Vagina (tissue), 2 donors: ENCODE data around the gene TINCR. TPM values are rescaled to one million over a fixed set of nuclear protein-coding genes. Genes with fewer than 3 reads are reported as not detected.
"Not testable (repeated sequence)": the region's sequence is repeated elsewhere in the genome, so short reads cannot be mapped to it uniquely, and the experiment has no call there.

ENCODE experiments used
- DNase-seq, 2 donors: peaks; one replicate each; pipeline ENCODE4 v3.0.0-alpha.2; 2017; ENCODE audit errors: extremely low spot score in 2 of 2
- H3K27ac ChIP-seq: fragments of 200-600 bp; sonication (generic); one replicate; pipeline ENCODE4 v1.5.1; 2019
- H3K27me3 ChIP-seq: fragments of 200-600 bp; sonication (generic); one replicate; pipeline ENCODE4 v1.5.1; 2019
- H3K36me3 ChIP-seq, 2 donors: fragments of 200-600 bp; sonication (generic); one replicate each; pipeline ENCODE4 v1.5.1; 2017 to 2019
- H3K4me1 ChIP-seq: fragments of 200-600 bp; sonication (generic); one replicate; pipeline ENCODE4 v1.5.1; 2019
- H3K4me3 ChIP-seq, 2 donors: fragments of 200-600 bp; sonication (generic); 1 replicate in 1 of 2; 2 replicates in 1 of 2; pipeline ENCODE4 v1.5.1; 2016 to 2019
- H3K9me3 ChIP-seq: fragments of 200-600 bp; sonication (generic); one replicate; pipeline ENCODE4 v1.5.1; 2019
- POLR2A ChIP-seq, 2 donors: fragments of 450-650 bp; IDR thresholded peaks; one replicate each; pipeline ENCODE4 v1.6.1; 2017; ENCODE audit warnings: antibody characterized with exemption in 2 of 2, mild to moderate bottlenecking in 2 of 2, moderate library complexity in 2 of 2
- POLR2AphosphoS5 ChIP-seq, 2 donors: sonication (generic); formaldehyde crosslinking; IDR thresholded peaks; one replicate each; pipeline ENCODE4 v1.9.0; 2017; ENCODE audit warnings: antibody characterized with exemption in 2 of 2, mild to moderate bottlenecking in 2 of 2, low read depth in 1 of 2; ENCODE audit not compliant: insufficient read depth in 1 of 2
- intact Hi-C: fragments of 100-400 bp; cut with DNase I; formaldehyde crosslinking; loops from one replicate; pipeline ENCODE4 v1.15.1; 2023
- total RNA-seq: library from RNA; depleted of rRNA; stranded (reverse); fragments of >200 nt; gene quantifications from one replicate; pipeline ENCODE4 v1.2.3, GENCODE V29; 2016
- TF ChIP-seq, protein P1 (sequence below), 3 experiments: fragments of 450-650 bp in 2 of 3; fragments of 200-600 bp in 1 of 3; sonication (generic) in 1 of 3; IDR thresholded peaks; one replicate each; pipeline ENCODE4 v1.5.1; 2017 to 2019; ENCODE audit warnings: antibody characterized with exemption in 3 of 3, mild to moderate bottlenecking in 2 of 3, moderate library complexity in 2 of 3

The TINCR gene
- total RNA-seq, 1 donor from 2014 or later: 37.1 TPM

DNA sequence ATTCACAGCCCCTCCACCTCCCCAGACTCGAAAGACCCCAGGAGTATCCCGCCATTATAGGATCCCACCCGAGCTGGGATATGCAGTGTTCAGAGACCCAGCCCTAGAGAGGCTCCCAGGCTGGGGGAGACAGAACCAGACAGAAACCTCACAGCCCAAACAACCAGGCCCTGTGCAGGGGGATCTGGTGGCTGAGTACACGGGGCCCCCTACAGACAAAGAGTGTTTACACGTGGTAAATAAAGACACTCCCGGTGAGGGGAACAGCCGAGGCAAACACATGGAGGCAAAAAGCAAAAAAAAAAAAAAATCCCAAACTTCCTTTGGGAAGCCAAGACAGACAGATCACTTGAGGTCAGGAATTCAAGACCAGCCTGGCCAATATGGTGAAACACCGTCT, 25.1 kb downstream of the TINCR start:
- H3K36me3 ChIP-seq: no peaks in the 10 kb centered on the region
- H3K4me3 ChIP-seq: no peak overlapping the region
- no peaks in the 10 kb centered on the region for H3K27me3 ChIP-seq
- H3K9me3 ChIP-seq: no peaks in the 10 kb centered on the region
- TF ChIP-seq POLR2A (IDR thresholded peaks at IDR 0.05) (no peak), POLR2AphosphoS5 (IDR thresholded peaks at IDR 0.05; ENCODE audit: insufficient read depth in 1 of 2, low read depth in 1 of 2) (no peak)
- TF ChIP-seq, protein P1, sequence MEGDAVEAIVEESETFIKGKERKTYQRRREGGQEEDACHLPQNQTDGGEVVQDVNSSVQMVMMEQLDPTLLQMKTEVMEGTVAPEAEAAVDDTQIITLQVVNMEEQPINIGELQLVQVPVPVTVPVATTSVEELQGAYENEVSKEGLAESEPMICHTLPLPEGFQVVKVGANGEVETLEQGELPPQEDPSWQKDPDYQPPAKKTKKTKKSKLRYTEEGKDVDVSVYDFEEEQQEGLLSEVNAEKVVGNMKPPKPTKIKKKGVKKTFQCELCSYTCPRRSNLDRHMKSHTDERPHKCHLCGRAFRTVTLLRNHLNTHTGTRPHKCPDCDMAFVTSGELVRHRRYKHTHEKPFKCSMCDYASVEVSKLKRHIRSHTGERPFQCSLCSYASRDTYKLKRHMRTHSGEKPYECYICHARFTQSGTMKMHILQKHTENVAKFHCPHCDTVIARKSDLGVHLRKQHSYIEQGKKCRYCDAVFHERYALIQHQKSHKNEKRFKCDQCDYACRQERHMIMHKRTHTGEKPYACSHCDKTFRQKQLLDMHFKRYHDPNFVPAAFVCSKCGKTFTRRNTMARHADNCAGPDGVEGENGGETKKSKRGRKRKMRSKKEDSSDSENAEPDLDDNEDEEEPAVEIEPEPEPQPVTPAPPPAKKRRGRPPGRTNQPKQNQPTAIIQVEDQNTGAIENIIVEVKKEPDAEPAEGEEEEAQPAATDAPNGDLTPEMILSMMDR (IDR thresholded peaks at IDR 0.05): no peak
- H3K4me1 ChIP-seq: no peaks in the 10 kb centered on the region
- intact Hi-C loops: no loop called here
- no peak overlapping the region for H3K27ac ChIP-seq
- DNase-seq: no peak

DNA sequence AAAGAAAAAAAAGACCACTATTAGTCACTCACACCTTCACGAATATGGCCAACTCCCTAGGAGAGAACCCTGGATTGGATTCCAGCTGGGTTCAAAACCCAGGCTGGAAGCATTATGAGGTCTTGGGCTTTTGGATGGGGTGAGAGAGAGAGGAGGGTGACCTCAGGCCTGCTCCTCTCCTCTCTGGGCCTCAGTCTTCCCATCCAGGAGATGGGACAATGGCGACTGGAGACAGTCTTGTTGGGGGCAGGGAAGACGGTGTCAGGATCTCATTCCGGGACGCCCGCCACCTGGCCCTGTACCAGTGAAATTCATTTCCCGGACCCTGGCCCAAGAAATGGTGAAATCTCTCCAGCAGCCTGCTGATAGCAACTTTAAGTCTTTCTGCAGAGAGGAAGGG, 26.3 kb downstream of the TINCR start:
- H3K4me1 ChIP-seq: peaks cover 4% of the 10 kb centered on the region
- TF ChIP-seq, protein P1 (IDR thresholded peaks at IDR 0.05): no peak
- TF ChIP-seq POLR2AphosphoS5 (IDR thresholded peaks at IDR 0.05; ENCODE audit: insufficient read depth in 1 of 2, low read depth in 1 of 2): no peak
- TF ChIP-seq POLR2A (IDR thresholded peaks at IDR 0.05): no peak
- intact Hi-C loops: no loop called here
- H3K27ac ChIP-seq: no peak overlapping the region
- no peak overlapping the region for H3K4me3 ChIP-seq
- DNase-seq: no peak
- no peaks in the 10 kb centered on the region for H3K36me3 ChIP-seq
- H3K9me3 ChIP-seq: no peaks in the 10 kb centered on the region
- H3K27me3 ChIP-seq: no peaks in the 10 kb centered on the region

DNA sequence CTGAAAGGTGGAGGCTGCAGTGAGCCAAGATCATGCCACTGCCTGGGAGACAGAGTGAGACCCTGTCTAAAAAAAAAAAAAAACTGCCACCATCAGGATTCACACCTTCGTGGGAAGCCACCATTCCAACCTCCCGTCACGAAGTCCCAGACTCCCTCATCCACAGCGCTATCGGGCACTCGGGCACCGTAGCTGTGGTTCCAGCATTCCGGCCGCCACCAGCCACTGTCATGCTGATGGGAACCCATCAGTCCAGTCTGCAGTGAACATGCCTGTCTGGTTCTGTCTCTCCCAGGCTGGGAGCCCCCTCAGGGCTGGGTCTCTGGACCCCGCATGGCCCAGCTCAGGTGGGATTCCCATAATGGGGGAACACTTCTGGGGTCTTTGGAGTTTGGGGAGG, 27.5 kb downstream of the TINCR start:
- Histone ChIP-seq H3K27ac (no peak overlapping the region), H3K27me3 (no peaks in the 10 kb centered on the region), H3K4me3 (no peak overlapping the region), H3K36me3 (no peaks in the 10 kb centered on the region), H3K4me1 (peaks cover 8% of the 10 kb centered on the region), H3K9me3 (no peaks in the 10 kb centered on the region)
- no peak for DNase-seq
- intact Hi-C loops: no loop called here
- TF ChIP-seq POLR2AphosphoS5 (IDR thresholded peaks at IDR 0.05; ENCODE audit: insufficient read depth in 1 of 2, low read depth in 1 of 2) (no peak), POLR2A (IDR thresholded peaks at IDR 0.05) (no peak)
- TF ChIP-seq, protein P1 (IDR thresholded peaks at IDR 0.05): no peak

DNA sequence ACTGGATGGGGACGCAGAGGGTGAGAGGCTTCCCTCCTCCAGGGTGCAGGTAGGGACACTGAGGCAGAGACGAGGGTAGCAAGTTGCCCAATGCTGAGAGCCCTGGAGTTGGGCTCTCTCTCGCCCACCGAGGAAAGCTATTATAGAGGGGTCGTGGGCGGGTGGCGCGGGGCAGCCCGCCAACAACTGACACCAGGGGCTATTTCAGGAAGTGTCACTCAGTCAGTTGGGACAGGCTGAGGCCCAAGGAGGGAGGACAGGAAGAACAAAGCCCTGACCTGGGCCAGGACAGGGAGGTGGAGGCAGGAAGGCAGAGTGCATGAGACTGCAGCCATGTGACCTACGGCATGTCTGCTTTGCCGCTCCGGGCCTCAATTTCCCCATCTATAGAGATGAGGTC, 29.9 kb downstream of the TINCR start:
- no peak overlapping the region for H3K4me3 ChIP-seq
- H3K4me1 ChIP-seq: peaks cover 8% of the 10 kb centered on the region
- no peaks in the 10 kb centered on the region for H3K27me3 ChIP-seq
- no peak for DNase-seq
- no peak for TF ChIP-seq POLR2A (IDR thresholded peaks at IDR 0.05)
- TF ChIP-seq POLR2AphosphoS5 (IDR thresholded peaks at IDR 0.05; ENCODE audit: insufficient read depth in 1 of 2, low read depth in 1 of 2): no peak
- TF ChIP-seq, protein P1 (IDR thresholded peaks at IDR 0.05): no peak
- peaks cover 8% of the 10 kb centered on the region for H3K9me3 ChIP-seq
- H3K36me3 ChIP-seq: peaks cover 0 to 3% of the 10 kb centered on the region in 2 donors
- intact Hi-C loops: no loop called here
- no peak overlapping the region for H3K27ac ChIP-seq

DNA sequence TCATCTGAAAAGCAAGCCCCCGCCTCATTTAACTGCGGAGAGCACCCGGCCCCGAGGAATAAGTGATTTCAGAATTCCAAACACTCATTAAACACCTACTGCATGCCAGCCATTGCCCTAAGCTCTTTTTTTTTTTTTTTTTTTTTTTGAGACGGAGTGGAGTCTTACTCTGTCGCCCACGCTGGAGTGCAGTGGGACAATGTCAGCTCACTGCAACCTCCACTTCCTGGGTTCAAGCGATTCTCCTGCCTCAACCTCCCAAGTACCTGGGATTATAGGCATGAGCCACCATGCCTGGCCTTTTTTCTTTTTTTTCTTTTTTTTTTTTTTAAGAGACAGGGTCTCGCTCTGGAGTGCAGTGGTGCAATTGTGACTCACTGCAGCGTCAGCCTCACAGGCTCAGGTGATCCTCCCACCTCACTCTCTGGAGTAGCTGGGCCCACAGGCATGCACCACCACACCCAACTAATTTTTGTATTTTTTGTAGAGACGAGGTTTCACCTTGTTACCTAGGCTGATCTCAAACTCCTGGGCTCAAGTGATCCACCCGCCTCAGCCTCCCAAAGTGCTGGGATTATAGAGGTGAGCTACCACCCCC, 30.7 kb downstream of the TINCR start:
- H3K27ac ChIP-seq, H3K4me3 ChIP-seq, H3K27me3 ChIP-seq, intact Hi-C loops, H3K4me1 ChIP-seq, H3K36me3 ChIP-seq, DNase-seq, H3K9me3 ChIP-seq: not testable (repeated sequence)
